H9 (cell line): ENCODE measurements around the gene BHLHE23. TPM values are rescaled to one million over a fixed set of nuclear protein-coding genes. Genes with fewer than 3 reads are reported as not detected.

ENCODE experiments used
- DNase-seq: peaks from one replicate; pipeline ENCODE4 v3.0.0-alpha.2; 2017
- H2AFZ ChIP-seq: one replicate; pipeline ENCODE4 v1.6.1; 2013; ENCODE audit warnings: mild to moderate bottlenecking, low read length, control low read depth, moderate library complexity
- H2AK5ac ChIP-seq: 2 replicates; pipeline ENCODE4 v1.6.1; 2013; ENCODE audit warnings: low read length, control low read depth, mixed read lengths; ENCODE audit not compliant: insufficient read length
- H2BK120ac ChIP-seq: one replicate; pipeline ENCODE4 v1.6.1; 2013; ENCODE audit warnings: low read depth, mild to moderate bottlenecking, low read length, control low read depth, inconsistent platforms; ENCODE audit not compliant: poor library complexity, severe bottlenecking
- H2BK12ac ChIP-seq: 2 replicates; pipeline ENCODE4 v1.6.1; 2013; ENCODE audit warnings: low read length, control low read depth, mixed read lengths, low read depth; ENCODE audit not compliant: insufficient read length
- H2BK15ac ChIP-seq: 2 replicates; pipeline ENCODE4 v1.6.1; 2013; ENCODE audit warnings: low read depth, low read length, control low read depth
- H2BK20ac ChIP-seq: one replicate; pipeline ENCODE4 v1.6.1; 2013; ENCODE audit warnings: low read depth, mild to moderate bottlenecking, low read length, control low read depth, inconsistent platforms; ENCODE audit not compliant: poor library complexity, severe bottlenecking
- H2BK5ac ChIP-seq: 2 replicates; pipeline ENCODE4 v1.6.1; 2013; ENCODE audit warnings: low read length, control low read depth, mixed read lengths; ENCODE audit not compliant: insufficient read length
- H3K14ac ChIP-seq: 2 replicates; pipeline ENCODE4 v1.6.1; 2013; ENCODE audit warnings: low read length, control low read depth; ENCODE audit not compliant: insufficient read depth
- H3K18ac ChIP-seq: 2 replicates; pipeline ENCODE4 v1.6.1; 2013; ENCODE audit warnings: low read depth, mild to moderate bottlenecking, mixed read lengths, low read length, control low read depth; ENCODE audit not compliant: insufficient read length
- H3K23ac ChIP-seq: 2 replicates; pipeline ENCODE4 v1.6.1; 2013; ENCODE audit warnings: low read length, control low read depth, mixed read lengths, low read depth; ENCODE audit not compliant: insufficient read length
- H3K23me2 ChIP-seq: 2 replicates; pipeline ENCODE4 v1.6.1; 2013; ENCODE audit warnings: low read depth, mild to moderate bottlenecking, mixed read lengths, low read length, control low read depth; ENCODE audit not compliant: insufficient read length, poor library complexity, severe bottlenecking
- H3K27ac ChIP-seq: 2 replicates; pipeline ENCODE4 v1.5.1; 2013; ENCODE audit warnings: low read length, control low read depth, mixed read lengths, low read depth; ENCODE audit not compliant: insufficient read length
- H3K27me3 ChIP-seq: 2 replicates; pipeline ENCODE4 v1.6.1; 2013; ENCODE audit warnings: low read length, control low read depth, inconsistent platforms; ENCODE audit not compliant: insufficient read depth
- H3K4ac ChIP-seq: 2 replicates; pipeline ENCODE4 v1.6.1; 2013; ENCODE audit warnings: low read depth, mild to moderate bottlenecking, control low read depth, inconsistent platforms, low read length, moderate library complexity
- H3K4me1 ChIP-seq: 2 replicates; pipeline ENCODE4 v1.6.1; 2013; ENCODE audit warnings: low read length, control low read depth, inconsistent platforms; ENCODE audit not compliant: insufficient read depth
- H3K4me2 ChIP-seq: 2 replicates; pipeline ENCODE4 v1.6.1; 2013; ENCODE audit warnings: low read length, control low read depth, mixed read lengths; ENCODE audit not compliant: insufficient read length, insufficient read depth
- H3K56ac ChIP-seq: 2 replicates; pipeline ENCODE4 v1.6.1; 2013; ENCODE audit warnings: low read depth, mild to moderate bottlenecking, mixed read lengths, low read length, control low read depth; ENCODE audit not compliant: insufficient read length
- H3K79me1 ChIP-seq: 2 replicates; pipeline ENCODE4 v1.6.1; 2013; ENCODE audit warnings: low read depth, mild to moderate bottlenecking, moderate library complexity, low read length, control low read depth, inconsistent platforms; ENCODE audit not compliant: insufficient read depth, poor library complexity, severe bottlenecking
- H3K79me2 ChIP-seq: 2 replicates; pipeline ENCODE4 v1.6.1; 2013; ENCODE audit warnings: low read length, control low read depth, inconsistent platforms; ENCODE audit not compliant: insufficient read depth
- H3K9ac ChIP-seq: 2 replicates; pipeline ENCODE4 v1.6.1; 2013; ENCODE audit warnings: low read length, control low read depth, mixed read lengths; ENCODE audit not compliant: insufficient read length; ENCODE audit errors: extremely low read depth
- H3K9me3 ChIP-seq: one replicate; pipeline ENCODE4 v1.6.1; 2013; ENCODE audit warnings: low read depth, low read length, inconsistent platforms; ENCODE audit not compliant: control insufficient read depth
- H3T11ph ChIP-seq: one replicate; pipeline ENCODE4 v1.6.1; 2013; ENCODE audit warnings: mild to moderate bottlenecking, low read length, control low read depth, inconsistent platforms
- H4K20me1 ChIP-seq: one replicate; pipeline ENCODE4 v1.6.1; 2013; ENCODE audit not compliant: control insufficient read depth, insufficient read length, insufficient read depth
- H4K5ac ChIP-seq: 2 replicates; pipeline ENCODE4 v1.6.1; 2013; ENCODE audit warnings: low read depth, mild to moderate bottlenecking, mixed read lengths, low read length, control low read depth; ENCODE audit not compliant: insufficient read length
- H4K8ac ChIP-seq: replicated peaks from 2 replicates; pipeline ENCODE4 v1.6.1; 2013; ENCODE audit warnings: low read length, control low read depth, mixed read lengths, low read depth; ENCODE audit not compliant: insufficient read length
- H4K91ac ChIP-seq: 2 replicates; pipeline ENCODE4 v1.6.1; 2013; ENCODE audit warnings: low read depth, mild to moderate bottlenecking, moderate library complexity, mixed read lengths, low read length, control low read depth; ENCODE audit not compliant: insufficient read length
- H3K27ac Mint-ChIP-seq, 3 experiments: 2 replicates in 2 of 3; 3 replicates in 1 of 3; pipeline ENCODE4 v1.8.0; 2020 to 2021; ENCODE audit warnings: mixed read lengths in 3 of 3, mild to moderate bottlenecking in 1 of 3, moderate library complexity in 1 of 3
- H3K27me3 Mint-ChIP-seq: 2 replicates; pipeline ENCODE4 v1.8.0; 2021; ENCODE audit warnings: low read depth, mild to moderate bottlenecking, moderate library complexity, mixed read lengths
- H3K36me3 Mint-ChIP-seq, 3 experiments: 2 replicates in 2 of 3; 3 replicates in 1 of 3; pipeline ENCODE4 v1.8.0; 2020 to 2021; ENCODE audit warnings: low read depth in 3 of 3, mixed read lengths in 3 of 3; ENCODE audit not compliant: insufficient read depth in 1 of 3
- H3K4me1 Mint-ChIP-seq, 2 experiments: 2 replicates each; pipeline ENCODE4 v1.8.0; 2020; ENCODE audit warnings: mixed read lengths in 2 of 2
- H3K4me3 Mint-ChIP-seq, 2 experiments: 2 replicates in 1 of 2; 3 replicates in 1 of 2; pipeline ENCODE4 v1.8.0; 2020 to 2021; ENCODE audit warnings: mild to moderate bottlenecking in 2 of 2, mixed read lengths in 2 of 2, moderate library complexity in 1 of 2
- H3K9me3 Mint-ChIP-seq, 2 experiments: 2 replicates in 1 of 2; 3 replicates in 1 of 2; pipeline ENCODE4 v1.8.0; 2020; ENCODE audit warnings: mild to moderate bottlenecking in 2 of 2, mixed read lengths in 2 of 2, moderate library complexity in 1 of 2
- WGBS: extraction: QIAGEN DNeasy Blood & Tissue Kit; methylation state at CpG from one replicate; pipeline ENCODE4 v1.1.7; 2013; ENCODE audit warnings: missing lambda C conversion rate, low lambda C conversion rate, mixed read lengths; ENCODE audit not compliant: insufficient read length; ENCODE audit errors: extremely low coverage; 5-methylcytosine and 5-hydroxymethylcytosine counted together
- total RNA-seq: library from RNA; stranded (reverse); gene quantifications from 2 replicates; pipeline ENCODE4 v1.2.1, GENCODE V29; 2021
- TF ChIP-seq, protein P1 (sequence below): fragments of 200-600 bp; sonication (generic); conservative IDR thresholded peaks from 3 replicates; pipeline ENCODE4 v1.8.0; 2021; ENCODE audit warnings: antibody characterized with exemption, mild to moderate bottlenecking

The BHLHE23 gene
- total RNA-seq, 1 experiment from 2014 or later, result 0.35 TPM

DNA sequence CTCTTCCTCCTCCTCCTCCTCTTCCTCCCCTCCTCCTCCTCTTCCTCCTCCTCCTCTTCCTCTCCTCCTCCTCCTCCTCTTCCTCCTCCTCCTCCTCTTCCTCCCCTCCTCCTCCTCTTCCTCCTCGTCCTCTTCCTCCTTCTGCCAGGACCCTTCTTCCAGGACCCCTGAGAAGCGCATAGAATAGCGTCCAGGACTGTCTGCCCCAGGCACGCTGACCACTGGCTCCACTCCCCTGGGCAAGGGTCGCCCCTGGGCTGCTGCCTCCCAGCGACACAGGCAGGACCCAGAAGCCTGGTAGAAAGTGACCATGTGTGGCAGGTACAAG is 42.4 kb upstream of the BHLHE23 start:
- Mint-ChIP-seq H3K9me3 (peaks cover 18 to 27% of the 10 kb centered on the region in 2 experiments), H3K4me1 (peaks cover 3 to 6% of the 10 kb centered on the region in 2 experiments; a peak in 2 of 4 replicates), H3K27ac (no peak overlapping the region), H3K36me3 (peaks cover 0 to 7% (median 3%) of the 10 kb centered on the region in 3 experiments; a peak in 2 of 7 replicates), H3K27me3 (peaks cover 33% of the 10 kb centered on the region), H3K4me3 (no peak overlapping the region)
- no peaks in the 10 kb centered on the region for H3K23me2 ChIP-seq
- no CpG with 5 or more reads among the region's 6 CpGs for WGBS
- no peak for DNase-seq
- H2BK12ac ChIP-seq, result no peak overlapping the region
- TF ChIP-seq, protein P1, sequence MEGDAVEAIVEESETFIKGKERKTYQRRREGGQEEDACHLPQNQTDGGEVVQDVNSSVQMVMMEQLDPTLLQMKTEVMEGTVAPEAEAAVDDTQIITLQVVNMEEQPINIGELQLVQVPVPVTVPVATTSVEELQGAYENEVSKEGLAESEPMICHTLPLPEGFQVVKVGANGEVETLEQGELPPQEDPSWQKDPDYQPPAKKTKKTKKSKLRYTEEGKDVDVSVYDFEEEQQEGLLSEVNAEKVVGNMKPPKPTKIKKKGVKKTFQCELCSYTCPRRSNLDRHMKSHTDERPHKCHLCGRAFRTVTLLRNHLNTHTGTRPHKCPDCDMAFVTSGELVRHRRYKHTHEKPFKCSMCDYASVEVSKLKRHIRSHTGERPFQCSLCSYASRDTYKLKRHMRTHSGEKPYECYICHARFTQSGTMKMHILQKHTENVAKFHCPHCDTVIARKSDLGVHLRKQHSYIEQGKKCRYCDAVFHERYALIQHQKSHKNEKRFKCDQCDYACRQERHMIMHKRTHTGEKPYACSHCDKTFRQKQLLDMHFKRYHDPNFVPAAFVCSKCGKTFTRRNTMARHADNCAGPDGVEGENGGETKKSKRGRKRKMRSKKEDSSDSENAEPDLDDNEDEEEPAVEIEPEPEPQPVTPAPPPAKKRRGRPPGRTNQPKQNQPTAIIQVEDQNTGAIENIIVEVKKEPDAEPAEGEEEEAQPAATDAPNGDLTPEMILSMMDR, result no peak
- H4K20me1 ChIP-seq, result no peaks in the 10 kb centered on the region
- H3K4me2 ChIP-seq, result no peak overlapping the region
- H3K79me1 ChIP-seq, result no peaks in the 10 kb centered on the region
- no peak overlapping the region for H2BK15ac ChIP-seq
- H3K27ac ChIP-seq, result no peak overlapping the region
- H3K23ac ChIP-seq, result no peak overlapping the region
- no peak overlapping the region for H2AFZ ChIP-seq
- H4K8ac ChIP-seq, result no peak overlapping the region
- no peak overlapping the region for H2AK5ac ChIP-seq
- no peak overlapping the region for H4K5ac ChIP-seq
- no peak overlapping the region for H3T11ph ChIP-seq
- H3K56ac ChIP-seq, result no peak overlapping the region
- H3K4ac ChIP-seq, result no peak overlapping the region
- no peak overlapping the region for H3K9ac ChIP-seq
- no peak overlapping the region for H3K18ac ChIP-seq
- no peaks in the 10 kb centered on the region for H3K4me1 ChIP-seq
- no peak overlapping the region for H4K91ac ChIP-seq
- H3K14ac ChIP-seq, result no peak overlapping the region
- no peaks in the 10 kb centered on the region for H3K79me2 ChIP-seq
- no peak overlapping the region for H2BK5ac ChIP-seq
- no peak overlapping the region for H2BK120ac ChIP-seq
- H2BK20ac ChIP-seq, result no peak overlapping the region
- H3K27me3 ChIP-seq, result no peaks in the 10 kb centered on the region
- peaks cover 8% of the 10 kb centered on the region for H3K9me3 ChIP-seq
